Dendritic cell treated with granulocyte-macrophage colony-stimulating factor and Interleukin-4, amounts not matched to agents 40 ng/mL and 50 ng/mL, for 4 days (primary cell): ENCODE results near the gene TRABD2A.
A peak's percentile ranks its signal among the peaks of the same experiment; 100 is the strongest.

Source experiments
- H3K27ac Mint-ChIP-seq: one replicate; pipeline ENCODE4 v1.8.0; 2022; ENCODE audit warnings: mild to moderate bottlenecking, mixed read lengths
- H3K27me3 Mint-ChIP-seq: one replicate; pipeline ENCODE4 v1.8.0; 2022; ENCODE audit warnings: mild to moderate bottlenecking, mixed read lengths
- H3K36me3 Mint-ChIP-seq: one replicate; pipeline ENCODE4 v1.8.0; 2022; ENCODE audit warnings: low read depth, mixed read lengths
- H3K4me1 Mint-ChIP-seq: one replicate; pipeline ENCODE4 v1.8.0; 2022; ENCODE audit warnings: low read depth, mixed read lengths
- H3K4me3 Mint-ChIP-seq: one replicate; pipeline ENCODE4 v1.8.0; 2022; ENCODE audit warnings: mild to moderate bottlenecking, moderate library complexity, mixed read lengths
- H3K9me3 Mint-ChIP-seq: one replicate; pipeline ENCODE4 v1.8.0; 2022; ENCODE audit warnings: mixed read lengths
- intact Hi-C: fragments of 100-400 bp; cut with micrococcal nuclease; formaldehyde crosslinking; loops from one replicate; pipeline ENCODE4 v1.15.0; 2022

Gene TRABD2A

GRCh38 chr2:84908948-84909713 is 28.2 kb upstream of the TRABD2A start:
- H3K9me3 Mint-ChIP-seq: no peaks in the 10 kb centered on the region
- peaks cover 47% of the 10 kb centered on the region for H3K4me1 Mint-ChIP-seq
- H3K27me3 Mint-ChIP-seq: no peaks in the 10 kb centered on the region
- intact Hi-C loops: loop anchor here (1.0 to 5.0 kb wide), 3 partner anchors 10 to 77 kb away; no protein-coding TSS in a partner anchor
- peak overlapping the region; percentile 34 for H3K4me3 Mint-ChIP-seq
- peaks cover 47% of the 10 kb centered on the region for H3K36me3 Mint-ChIP-seq
- H3K27ac Mint-ChIP-seq: peak overlapping the region; percentile 98

GRCh38 chr2:84906900-84907714 is 26.2 kb upstream of the TRABD2A start:
- Mint-ChIP-seq H3K27ac (peak overlapping the region; percentile 98), H3K27me3 (no peaks in the 10 kb centered on the region), H3K4me3 (peak overlapping the region; percentile 98), H3K9me3 (no peaks in the 10 kb centered on the region), H3K36me3 (peaks cover 47% of the 10 kb centered on the region), H3K4me1 (peaks cover 60% of the 10 kb centered on the region)
- intact Hi-C loops: loop anchor here (5.0 kb wide), 1 partner anchor 75 kb away; no protein-coding TSS in a partner anchor

- H3K27me3 Mint-ChIP-seq: no peaks in the 10 kb centered on the region
- intact Hi-C loops: loop anchor here (5.0 kb wide), 1 partner anchor 74 kb away; no protein-coding TSS in a partner anchor
- no peaks in the 10 kb centered on the region for H3K9me3 Mint-ChIP-seq
- peak overlapping the region; percentile 98 for H3K27ac Mint-ChIP-seq
- H3K4me1 Mint-ChIP-seq: peaks cover 59% of the 10 kb centered on the region
- peaks cover 47% of the 10 kb centered on the region for H3K36me3 Mint-ChIP-seq
- H3K4me3 Mint-ChIP-seq: peak overlapping the region; percentile 98
These were observed 25.4 kb upstream of the TRABD2A start for GRCh38 chr2:84906108-84906899.

DNA sequence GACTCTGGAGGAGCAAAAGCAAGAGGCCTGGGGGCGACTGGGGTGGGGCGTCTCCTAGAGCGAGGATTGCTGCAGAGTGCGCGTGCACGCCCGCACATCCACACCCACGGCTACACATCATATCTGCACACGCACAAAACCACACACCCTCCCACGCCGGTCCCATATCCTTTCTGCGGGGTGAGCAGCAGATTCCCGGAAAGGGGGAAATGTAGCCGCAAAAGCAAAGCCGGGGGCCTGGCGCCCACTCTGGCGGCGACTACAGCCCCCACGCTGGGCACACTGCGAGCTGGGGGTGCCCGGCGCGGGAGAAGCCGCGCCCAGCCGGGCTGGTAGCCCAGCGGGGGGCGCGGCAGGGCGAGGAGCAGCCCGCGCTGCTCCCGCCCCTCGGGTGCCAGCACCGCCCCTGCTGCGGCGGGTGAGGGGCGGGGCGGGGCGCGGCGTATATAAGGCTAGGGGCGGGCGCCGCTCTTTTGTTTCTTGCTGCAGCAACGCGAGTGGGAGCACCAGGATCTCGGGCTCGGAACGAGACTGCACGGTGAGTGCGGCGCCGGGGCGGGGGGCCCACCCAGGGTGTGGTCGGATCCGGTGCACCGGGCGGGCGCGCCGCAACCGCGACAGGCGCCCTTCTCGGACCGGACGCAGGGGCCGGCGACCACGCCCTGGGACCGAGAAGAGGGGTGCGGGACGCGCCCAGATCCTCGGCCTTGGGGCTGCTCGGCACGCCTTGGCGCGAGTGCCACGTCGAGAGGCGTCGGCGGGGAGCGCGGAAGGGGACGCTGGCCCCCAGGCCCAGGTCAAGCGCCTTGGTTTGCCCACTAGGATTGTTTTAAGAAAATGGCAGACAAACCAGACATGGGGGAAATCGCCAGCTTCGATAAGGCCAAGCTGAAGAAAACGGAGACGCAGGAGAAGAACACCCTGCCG is 24.6 kb upstream of the TRABD2A start, which contains the start of gene TMSB10:
TMSB10 (plus strand) TSS at position 476 of the 927 bp plus-strand sequence.
- Mint-ChIP-seq H3K4me3 (peak within 1 kb of the TSS; percentile 98), H3K27ac (peak within 1 kb of the TSS; percentile 98), H3K9me3 (no peaks in the 10 kb centered on the region), H3K27me3 (no peaks in the 10 kb centered on the region), H3K4me1 (peaks cover 66% of the 10 kb centered on the region), H3K36me3 (peaks cover 47% of the 10 kb centered on the region)
- intact Hi-C loops: loop anchor here (2.0 to 5.0 kb wide), 2 partner anchors 17 to 73 kb away; no protein-coding TSS in a partner anchor

DNA sequence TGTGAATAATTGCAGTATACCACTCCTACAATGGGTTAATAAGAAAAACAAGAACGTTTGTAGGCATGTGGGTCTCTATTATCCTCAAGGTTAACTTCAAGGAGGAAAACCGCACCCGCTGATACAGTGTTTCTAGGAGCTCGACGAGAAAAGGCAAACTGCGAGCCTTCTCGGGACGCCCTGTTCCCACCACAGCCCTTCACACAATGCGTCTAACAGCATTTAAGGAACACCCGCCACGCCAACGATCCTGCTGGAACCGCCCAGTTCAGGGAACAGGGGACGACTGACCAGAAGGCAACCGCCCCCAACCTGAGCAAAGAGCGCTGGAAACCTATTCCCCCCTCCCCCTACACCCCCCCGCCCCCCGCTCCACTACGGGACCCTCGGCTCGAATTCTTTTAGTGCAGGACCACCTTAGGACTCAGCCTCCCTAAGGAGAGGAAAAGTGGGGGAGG is 23.9 kb upstream of the TRABD2A start:
- intact Hi-C loops: loop anchor here (2.0 to 5.0 kb wide), 2 partner anchors 16 to 72 kb away; no protein-coding TSS in a partner anchor
- Mint-ChIP-seq H3K27ac (peak overlapping the region; percentile 98), H3K9me3 (no peaks in the 10 kb centered on the region), H3K4me1 (peaks cover 68% of the 10 kb centered on the region), H3K36me3 (peaks cover 42% of the 10 kb centered on the region), H3K27me3 (no peaks in the 10 kb centered on the region), H3K4me3 (peak overlapping the region; percentile 98)

GRCh38 chr2:84904151-84904550 is 23.3 kb upstream of the TRABD2A start:
- H3K4me1 Mint-ChIP-seq: peaks cover 68% of the 10 kb centered on the region
- intact Hi-C loops: loop anchor here (2.0 kb wide), 1 partner anchor 15 kb away; no protein-coding TSS in a partner anchor
- peak overlapping the region; percentile 98 for H3K27ac Mint-ChIP-seq
- no peaks in the 10 kb centered on the region for H3K9me3 Mint-ChIP-seq
- H3K4me3 Mint-ChIP-seq: peak overlapping the region; percentile 98
- peaks cover 36% of the 10 kb centered on the region for H3K36me3 Mint-ChIP-seq
- H3K27me3 Mint-ChIP-seq: no peaks in the 10 kb centered on the region

DNA sequence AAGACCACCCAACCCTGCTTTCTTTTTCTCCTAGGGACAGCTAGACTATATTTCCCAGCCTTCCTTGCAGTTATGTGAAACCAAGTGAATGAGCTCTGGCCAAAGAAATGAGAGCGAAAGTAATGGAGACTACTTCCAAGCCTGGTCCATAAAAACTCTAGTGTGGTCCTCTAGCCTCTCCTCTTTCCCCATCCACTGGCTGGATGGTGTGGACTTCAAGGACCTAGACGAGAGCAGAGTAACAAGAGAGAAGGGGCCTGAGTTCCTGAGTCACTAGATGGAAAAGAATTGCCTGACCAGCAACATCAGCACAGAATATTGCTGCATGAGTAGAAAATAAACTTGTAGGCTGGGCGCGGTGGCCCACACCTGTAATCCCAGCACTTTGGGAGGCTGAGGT is 21.6 kb upstream of the TRABD2A start:
- H3K4me3 Mint-ChIP-seq: no peak overlapping the region
- no peaks in the 10 kb centered on the region for H3K27me3 Mint-ChIP-seq
- H3K36me3 Mint-ChIP-seq: peaks cover 26% of the 10 kb centered on the region
- peak overlapping the region; percentile 56 for H3K27ac Mint-ChIP-seq
- H3K4me1 Mint-ChIP-seq: peaks cover 68% of the 10 kb centered on the region
- H3K9me3 Mint-ChIP-seq: no peaks in the 10 kb centered on the region
- intact Hi-C loops: no loop called here

- Mint-ChIP-seq H3K9me3 (no peaks in the 10 kb centered on the region), H3K27me3 (no peaks in the 10 kb centered on the region), H3K4me3 (no peak overlapping the region), H3K36me3 (peaks cover 18% of the 10 kb centered on the region), H3K27ac (peak overlapping the region; percentile 86), H3K4me1 (peaks cover 67% of the 10 kb centered on the region)
- intact Hi-C loops: no loop called here
These were observed 20.8 kb upstream of the TRABD2A start for GRCh38 chr2:84901593-84902120.

GRCh38 chr2:84900971-84901370 is 20.1 kb upstream of the TRABD2A start:
- Mint-ChIP-seq H3K27me3 (no peaks in the 10 kb centered on the region), H3K4me3 (peak overlapping the region; percentile 17), H3K27ac (peak overlapping the region; percentile 86), H3K4me1 (peaks cover 74% of the 10 kb centered on the region), H3K36me3 (peaks cover 11% of the 10 kb centered on the region), H3K9me3 (no peaks in the 10 kb centered on the region)
- intact Hi-C loops: no loop called here

GRCh38 chr2:84899304-84900204 is 18.7 kb upstream of the TRABD2A start:
- H3K9me3 Mint-ChIP-seq: no peaks in the 10 kb centered on the region
- peaks cover 88% of the 10 kb centered on the region for H3K4me1 Mint-ChIP-seq
- H3K27me3 Mint-ChIP-seq: no peaks in the 10 kb centered on the region
- H3K27ac Mint-ChIP-seq: peak overlapping the region; percentile 92
- intact Hi-C loops: no loop called here
- no peak overlapping the region for H3K4me3 Mint-ChIP-seq
- no peaks in the 10 kb centered on the region for H3K36me3 Mint-ChIP-seq

- Mint-ChIP-seq H3K4me1 (peaks cover 85% of the 10 kb centered on the region), H3K4me3 (no peak overlapping the region), H3K27ac (peak overlapping the region; percentile 92), H3K9me3 (no peaks in the 10 kb centered on the region), H3K36me3 (no peaks in the 10 kb centered on the region), H3K27me3 (no peaks in the 10 kb centered on the region)
- intact Hi-C loops: no loop called here
These were observed 16.9 kb upstream of the TRABD2A start for GRCh38 chr2:84897773-84898172.
